Measurements from ENCODE around the gene ENTPD6. TPM values are rescaled to one million over a fixed set of nuclear protein-coding genes. Genes with fewer than 3 reads are reported as not detected.
A peak's percentile ranks its signal among the peaks of the same experiment; 100 is the strongest.

Gene ENTPD6
- total RNA-seq, 1 experiment from 2014 or later: 122 TPM

- ChIA-PET POLR2A (ENCODE audit: unreplicated experiment) (interaction anchor here (0.7 to 1.1 kb wide), 2 partner anchors 11 to 14 kb away, joined by 4 read pairs; partner anchors contain the start of gene PYGB), CTCF (interaction anchor here (1.4 kb wide), 1 partner anchor 11 kb away, joined by 6 read pairs; the partner anchor contains the start of gene PYGB)
- Histone ChIP-seq H3K79me2 (ENCODE audit: low read length) (no peaks in the 10 kb centered on the region), H4K20me1 (ENCODE audit: low read length) (no peaks in the 10 kb centered on the region), H3K27me3 (ENCODE audit: low read length) (no peaks in the 10 kb centered on the region), H3K9me3 (ENCODE audit: low read length) (no peaks in the 10 kb centered on the region), H3K9me2 (replicated peaks; ENCODE audit: low read length) (no peaks in the 10 kb centered on the region), H3K4me2 (ENCODE audit: low read length) (peak overlapping the region; percentile 56; the same call in 1 of the 2 replicates), H3K4me1 (ENCODE audit: insufficient read depth, low read length) (peaks cover 80% of the 10 kb centered on the region), H3K36me3 (ENCODE audit: low read depth, low read length) (no peaks in the 10 kb centered on the region), H2AFZ (ENCODE audit: low read length) (no peak overlapping the region), H3K27ac (ENCODE audit: low read length) (peak overlapping the region; percentile 97), H3K9ac (ENCODE audit: low read length) (peak overlapping the region; percentile 76; the same call in 1 of the 2 replicates), H3K4me3 (ENCODE audit: low read length) (no peak overlapping the region), H3F3A (ENCODE audit: low read length, unreplicated experiment) (peaks cover 4% of the 10 kb centered on the region)
- no peak for TF ChIP-seq EZH2phosphoT487 (IDR thresholded peaks at IDR 0.05; ENCODE audit: borderline replicate concordance, low read length)
- no peak for TF ChIP-seq EZH2 (IDR thresholded peaks at IDR 0.05; ENCODE audit: low read length, unreplicated experiment)
- TF ChIP-seq CTCF (conservative IDR thresholded peaks at IDR 0.05; ENCODE audit: low read depth, low read length): no peak
- DNase-seq (no peak), ATAC-seq (no peak)
- BruUV-seq (replicated peaks): no TSS peak
- intact Hi-C loops (cut with micrococcal nuclease): no loop called here
These were observed 41.2 kb downstream of the ENTPD6 start for GRCh38 chr20:25236450-25237304.

- H3K9me3 ChIP-seq (ENCODE audit: low read length): no peaks in the 10 kb centered on the region
- H3K27me3 ChIP-seq (ENCODE audit: low read length): no peaks in the 10 kb centered on the region
- H4K20me1 ChIP-seq (ENCODE audit: low read length): no peaks in the 10 kb centered on the region
- DNase-seq (peak; percentile 100), ATAC-seq (peak; percentile 72)
- H3K27ac ChIP-seq (ENCODE audit: low read length): peak overlapping the region; percentile 97
- ChIA-PET POLR2A (ENCODE audit: unreplicated experiment) (no interaction called here), CTCF (no interaction called here)
- no peaks in the 10 kb centered on the region for H3K9me2 ChIP-seq (replicated peaks; ENCODE audit: low read length)
- H3K9ac ChIP-seq (ENCODE audit: low read length): peak overlapping the region; percentile 86
- peaks cover 72% of the 10 kb centered on the region for H3K4me1 ChIP-seq (ENCODE audit: insufficient read depth, low read length)
- H3K36me3 ChIP-seq (ENCODE audit: low read depth, low read length): no peaks in the 10 kb centered on the region
- intact Hi-C loops (cut with micrococcal nuclease): loop anchor here (1.0 kb wide), 1 partner anchor 10 kb away; no protein-coding TSS in a partner anchor
- peak overlapping the region; percentile 80 for H3K4me2 ChIP-seq (ENCODE audit: low read length)
- TF ChIP-seq EZH2phosphoT487 (IDR thresholded peaks at IDR 0.05; ENCODE audit: borderline replicate concordance, low read length): no peak
- no peak for TF ChIP-seq CTCF (conservative IDR thresholded peaks at IDR 0.05; ENCODE audit: low read depth, low read length)
- no peak for TF ChIP-seq EZH2 (IDR thresholded peaks at IDR 0.05; ENCODE audit: low read length, unreplicated experiment)
- H3K79me2 ChIP-seq (ENCODE audit: low read length): no peaks in the 10 kb centered on the region
- peaks cover 4% of the 10 kb centered on the region for H3F3A ChIP-seq (ENCODE audit: low read length, unreplicated experiment)
- H3K4me3 ChIP-seq (ENCODE audit: low read length): peak overlapping the region; percentile 27; the same call in 1 of the 2 replicates
- no TSS peak for BruUV-seq (replicated peaks)
- no peak overlapping the region for H2AFZ ChIP-seq (ENCODE audit: low read length)
These were observed 42.3 kb downstream of the ENTPD6 start for GRCh38 chr20:25237610-25238318.
